COLO829 (cell line): Measurements from ENCODE around the gene TAF4.
"Not testable (repeated sequence)": the region's sequence is repeated elsewhere in the genome, so short reads cannot be mapped to it uniquely, and the experiment has no call there.

Source experiments
- DNase-seq: peaks from one replicate; pipeline ENCODE4 v3.0.0; 2012; ENCODE audit warnings: low spot score

The TAF4 gene

GRCh38 chr20:61960836-61961235 is 104.8 kb downstream of the TAF4 start:
- DNase-seq = no peak

DNA sequence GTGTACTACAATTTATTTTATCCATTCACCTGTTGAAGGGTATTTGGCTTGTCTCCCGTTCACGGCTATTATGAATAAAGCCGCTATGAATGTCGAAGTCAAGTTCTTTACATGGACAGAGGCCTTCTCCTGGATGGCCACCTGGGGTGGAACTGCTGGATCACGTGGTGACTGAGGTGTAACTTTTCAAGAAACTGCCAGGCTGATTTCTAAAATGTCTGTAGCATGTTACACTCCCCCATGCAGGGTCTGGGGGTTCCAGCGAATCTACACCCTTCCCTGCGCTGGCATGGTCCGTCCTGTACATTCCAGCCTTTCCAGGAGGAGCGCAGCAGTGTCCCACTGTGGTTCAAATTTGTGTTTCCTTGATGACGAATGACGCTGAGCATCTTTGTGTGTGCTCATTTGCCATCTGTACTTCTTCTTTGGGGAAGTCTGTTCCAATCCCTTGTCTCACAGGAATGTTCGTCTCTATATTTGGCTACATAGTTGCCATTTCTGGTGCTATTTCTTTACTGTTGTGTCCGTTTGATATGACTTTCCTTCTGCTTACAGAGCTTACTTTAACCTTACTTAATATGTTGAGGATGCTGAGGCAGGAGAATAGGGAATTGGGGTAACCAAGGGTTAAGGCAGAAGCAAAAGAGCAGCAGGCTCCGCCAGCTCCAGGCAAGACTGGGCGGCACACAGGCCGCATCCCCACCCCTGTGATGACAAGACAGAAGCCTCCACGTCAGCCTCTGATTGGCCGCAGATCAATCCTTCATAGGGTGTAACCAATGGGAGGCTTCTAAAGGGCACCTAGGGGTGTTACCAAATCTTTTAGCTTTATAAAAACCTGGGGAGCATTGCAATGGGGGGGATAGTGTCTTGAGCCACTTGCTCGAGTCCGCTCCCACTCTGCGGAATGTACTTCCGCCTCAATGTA is 106.6 kb downstream of the TAF4 start:
- no peak for DNase-seq

- no peak for DNase-seq
These were observed 107.5 kb downstream of the TAF4 start for GRCh38 chr20:61957961-61958715.

DNA sequence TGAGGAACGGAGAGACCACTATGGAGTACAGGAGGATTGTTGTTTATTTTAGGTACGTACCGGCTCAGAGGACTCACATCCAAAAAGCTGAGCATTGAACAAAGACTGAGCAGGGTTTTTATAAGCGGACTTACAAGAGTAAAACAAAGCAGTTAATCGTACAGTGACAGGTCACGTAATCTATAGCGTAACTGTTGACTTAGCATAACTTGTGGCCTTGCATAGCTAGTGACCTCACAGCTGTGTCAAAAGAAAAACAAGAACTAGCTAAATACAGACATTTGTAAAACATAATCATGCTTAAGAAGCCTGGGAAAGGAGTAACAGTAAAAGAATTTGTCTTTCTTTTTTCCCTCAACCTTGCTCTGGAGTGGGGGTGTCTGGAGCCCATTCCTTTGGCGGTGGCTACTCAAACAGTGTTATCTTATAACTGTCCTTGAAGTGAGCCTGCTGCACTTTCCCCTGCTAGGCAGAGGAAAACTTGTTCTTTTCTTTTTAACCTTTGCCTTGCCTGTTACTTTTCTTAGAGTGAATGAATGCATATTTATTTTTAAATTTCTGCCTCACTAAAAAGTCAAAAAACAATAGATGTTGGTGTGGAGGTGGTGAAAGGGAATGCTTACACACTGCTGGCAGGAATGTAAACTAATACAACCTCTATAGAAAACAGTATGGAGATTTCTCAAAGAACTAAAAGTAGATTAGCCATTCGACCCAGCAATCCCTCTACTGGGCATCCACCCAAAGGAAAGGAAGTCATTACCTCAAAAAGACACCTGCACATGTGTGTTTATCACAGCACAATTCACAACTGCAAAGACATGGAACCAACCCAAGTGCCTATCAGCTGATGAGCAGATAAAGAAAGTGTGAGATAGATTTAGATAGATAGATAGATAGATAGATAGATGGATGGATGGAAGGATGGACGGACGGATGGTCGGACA is 109.0 kb downstream of the TAF4 start:
- DNase-seq = no peak

DNA sequence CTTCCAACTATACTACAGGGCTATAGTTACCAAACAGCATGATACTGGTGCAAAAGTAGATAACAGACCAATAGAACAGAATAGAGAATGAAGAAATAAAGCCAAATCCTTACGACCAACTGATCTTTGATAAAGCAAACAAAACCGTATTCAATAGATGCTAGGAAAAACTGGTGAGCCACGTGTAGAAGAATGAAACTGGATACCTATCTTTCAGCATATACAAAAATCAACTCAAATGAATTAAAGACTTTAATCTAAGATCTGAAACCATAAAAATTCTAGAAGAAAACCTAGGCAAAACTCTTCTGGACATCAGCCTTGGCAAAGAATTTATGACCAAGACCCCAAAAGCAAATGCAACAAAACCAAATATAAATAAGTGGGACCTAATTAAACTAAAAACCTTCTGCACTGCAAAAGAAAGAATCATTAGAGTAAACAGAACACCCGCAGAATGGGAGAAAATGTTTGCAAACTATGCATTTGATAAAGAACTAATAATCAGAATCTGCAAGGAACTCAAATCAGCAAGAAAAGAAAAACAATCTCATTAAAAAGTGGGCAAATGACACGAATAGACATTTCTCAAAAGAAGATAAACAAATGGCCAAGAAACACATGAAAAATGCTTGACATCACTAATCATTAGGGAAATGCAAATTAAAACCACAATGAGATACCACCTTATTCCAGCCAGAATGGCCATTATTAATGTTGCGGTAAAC is 109.8 kb downstream of the TAF4 start:
- DNase-seq = no peak

- no peak for DNase-seq
These were observed 111.2 kb downstream of the TAF4 start for GRCh38 chr20:61954276-61955021.

GRCh38 chr20:61953037-61954021 is 112.4 kb downstream of the TAF4 start:
- no peak for DNase-seq

GRCh38 chr20:61951695-61952533 is 113.8 kb downstream of the TAF4 start:
- DNase-seq = no peak

DNA sequence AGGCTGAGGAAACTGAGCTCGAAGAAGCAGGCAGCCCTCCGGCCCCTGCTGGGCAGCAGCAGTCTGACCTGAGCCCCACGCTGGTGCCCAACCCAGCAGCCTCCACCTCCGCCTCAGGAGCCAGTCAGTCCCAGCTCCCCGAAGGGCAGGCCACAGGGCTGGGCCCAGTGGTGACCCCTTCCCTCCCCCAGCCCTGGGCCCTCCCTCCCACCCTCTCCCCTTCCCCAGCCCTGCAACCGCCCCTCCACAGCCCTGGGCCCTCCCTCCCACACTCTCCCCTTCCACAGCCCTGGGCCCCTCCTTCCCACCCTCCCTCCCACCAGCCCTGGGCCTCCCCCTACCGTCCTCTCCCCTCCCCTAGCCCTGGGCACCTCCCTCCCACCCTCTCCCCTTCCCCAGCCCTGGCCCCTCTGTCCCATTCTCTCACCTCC is 115.0 kb downstream of the TAF4 start:
- DNase-seq = no peak

- no peak for DNase-seq
These were observed 115.7 kb downstream of the TAF4 start for GRCh38 chr20:61949714-61950640.

GRCh38 chr20:61949363-61949713 is 116.3 kb downstream of the TAF4 start:
- DNase-seq = no peak

GRCh38 chr20:61948586-61949362 is 116.9 kb downstream of the TAF4 start:
- DNase-seq = no peak

- DNase-seq = not testable (repeated sequence)
These were observed 117.6 kb downstream of the TAF4 start for GRCh38 chr20:61948056-61948455.

DNA sequence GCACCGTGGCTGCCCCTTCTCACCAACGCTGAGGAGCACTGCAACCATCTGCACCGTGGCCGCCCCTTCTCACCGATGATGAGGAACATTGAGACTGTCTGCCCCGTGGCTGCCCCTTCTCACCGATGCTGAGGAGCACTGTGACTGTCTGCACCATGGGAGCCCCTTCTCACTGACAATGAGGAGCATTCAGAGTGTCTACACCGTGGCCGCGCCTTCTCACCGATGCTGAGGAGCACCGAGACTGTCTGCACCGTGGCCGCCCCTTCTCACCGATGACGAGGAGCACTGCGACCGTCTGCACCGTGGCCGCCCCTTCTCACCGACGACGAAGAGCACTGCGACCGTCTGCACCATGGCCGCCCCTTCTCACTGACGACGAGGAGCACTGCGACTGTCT is 120.2 kb downstream of the TAF4 start:
- not testable (repeated sequence) for DNase-seq

DNA sequence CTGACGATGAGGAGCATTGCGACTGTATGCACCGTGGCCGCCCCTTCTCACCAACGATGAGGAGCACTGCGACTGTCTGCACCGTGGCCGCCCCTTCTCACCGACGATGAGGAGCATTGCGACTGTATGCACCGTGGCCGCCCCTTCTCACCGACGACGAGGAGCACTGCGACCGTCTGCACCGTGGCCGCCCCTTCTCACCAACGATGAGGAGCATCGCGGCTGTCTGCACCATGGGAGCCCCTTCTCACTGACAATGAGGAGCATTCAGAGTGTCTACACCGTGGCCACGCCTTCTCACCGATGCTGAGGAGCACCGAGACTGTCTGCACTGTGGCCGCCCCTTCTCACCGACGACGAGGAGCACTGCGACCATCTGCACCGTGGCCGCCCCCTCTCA is 120.7 kb downstream of the TAF4 start:
- not testable (repeated sequence) for DNase-seq

DNA sequence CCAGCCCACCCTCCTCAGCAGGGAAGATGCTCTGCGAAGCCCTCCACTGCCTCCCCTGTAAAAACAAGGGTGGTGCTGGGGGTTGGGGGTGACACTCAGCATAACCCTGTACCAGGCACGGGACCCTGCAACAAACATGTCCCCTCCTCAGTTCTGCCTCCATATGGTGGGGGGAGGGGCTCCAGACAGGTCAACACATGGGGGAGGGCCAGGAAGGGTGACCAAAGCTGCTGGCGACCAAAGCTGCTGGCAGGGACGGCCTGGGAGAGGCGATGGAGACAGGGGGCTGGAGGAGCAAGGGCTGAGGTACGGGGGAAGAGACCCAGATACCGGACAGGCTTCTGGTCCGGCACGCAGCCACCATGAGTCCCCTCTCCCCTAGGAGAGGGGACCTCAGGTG is 123.2 kb downstream of the TAF4 start:
- DNase-seq = no peak
